Measurements from ENCODE around the gene ERO1B. TPM values are rescaled to one million over a fixed set of nuclear protein-coding genes. Genes with fewer than 3 reads are reported as not detected.

The ERO1B gene
- total and polyA plus RNA-seq, 12 donors = 3.5 to 23.0 (median 6.9) TPM

- Histone ChIP-seq H3K36me3 (replicated peaks in 1 of 2) (no peaks in the 10 kb centered on the region), H3K27ac (no peak overlapping the region), H3K4me1 (replicated peaks in 1 of 2) (no peaks in the 10 kb centered on the region), H3K4me3 (no peak overlapping the region), H3K9me3 (replicated peaks in 1 of 3) (peaks cover 0 to 27% (median 0%) of the 10 kb centered on the region in 3 donors), H3K27me3 (no peaks in the 10 kb centered on the region)
- WGBS, 4 donors = 90 to 98% (median 93%) methylated on average over 1 of the region's 1 CpG
- intact Hi-C loops (cut with DNase I) = no loop called here
- no peak for DNase-seq
- TF ChIP-seq POLR2A (IDR thresholded peaks at IDR 0.05) = no peak
- TF ChIP-seq CTCF (IDR thresholded peaks at IDR 0.05) = no peak
Observed at GRCh38 chr1:236261033-236261432, 20.7 kb downstream of the ERO1B start.

- no peak for DNase-seq
- no peaks in the 10 kb centered on the region for H3K27me3 ChIP-seq
- WGBS, 4 donors = 84 to 94% (median 88%) methylated on average over 1 of the region's 1 CpG
- no peaks in the 10 kb centered on the region for H3K4me1 ChIP-seq (replicated peaks in 1 of 2)
- no peaks in the 10 kb centered on the region for H3K36me3 ChIP-seq (replicated peaks in 1 of 2)
- TF ChIP-seq POLR2A (IDR thresholded peaks at IDR 0.05) = no peak
- TF ChIP-seq CTCF (IDR thresholded peaks at IDR 0.05) = no peak
- no peak overlapping the region for H3K4me3 ChIP-seq
- H3K27ac ChIP-seq = no peak overlapping the region
- H3K9me3 ChIP-seq (replicated peaks in 1 of 3) = peaks cover 0 to 27% (median 0%) of the 10 kb centered on the region in 3 donors
- intact Hi-C loops (cut with DNase I) = no loop called here
Observed at GRCh38 chr1:236259043-236259442, 22.7 kb downstream of the ERO1B start.

GRCh38 chr1:236258114-236258622 is 23.6 kb downstream of the ERO1B start:
- WGBS, 4 donors = 82 to 94% (median 92%) methylated on average over 4 of the region's 4 CpGs
- TF ChIP-seq CTCF (IDR thresholded peaks at IDR 0.05) = no peak
- no peak for TF ChIP-seq POLR2A (IDR thresholded peaks at IDR 0.05)
- H3K27me3 ChIP-seq = no peaks in the 10 kb centered on the region
- H3K27ac ChIP-seq = no peak overlapping the region
- no peak overlapping the region for H3K4me3 ChIP-seq
- peaks cover 0 to 27% (median 0%) of the 10 kb centered on the region in 3 donors for H3K9me3 ChIP-seq (replicated peaks in 1 of 3)
- DNase-seq = no peak
- no peaks in the 10 kb centered on the region for H3K36me3 ChIP-seq (replicated peaks in 1 of 2)
- H3K4me1 ChIP-seq (replicated peaks in 1 of 2) = peaks cover 0 to 4% of the 10 kb centered on the region in 2 donors
- intact Hi-C loops (cut with DNase I) = no loop called here

GRCh38 chr1:236257216-236257615 is 24.5 kb downstream of the ERO1B start:
- H3K27ac ChIP-seq = no peak overlapping the region

More at GRCh38 chr1:236257216-236257615, 24.5 kb downstream of the ERO1B start:
- H3K4me1 ChIP-seq (replicated peaks in 1 of 2) = peaks cover 0 to 6% of the 10 kb centered on the region in 2 donors
- intact Hi-C loops (cut with DNase I) = no loop called here
- no peaks in the 10 kb centered on the region for H3K27me3 ChIP-seq
- no peak for TF ChIP-seq CTCF (IDR thresholded peaks at IDR 0.05)
- no peak for TF ChIP-seq POLR2A (IDR thresholded peaks at IDR 0.05)
- no peak overlapping the region for H3K4me3 ChIP-seq
- no peak for DNase-seq
- H3K9me3 ChIP-seq (replicated peaks in 1 of 3) = peaks cover 0 to 27% (median 0%) of the 10 kb centered on the region in 3 donors
- H3K36me3 ChIP-seq (replicated peaks in 1 of 2) = no peaks in the 10 kb centered on the region
